Hepatocyte (in vitro differentiated cells): ENCODE results near the gene NOTUM.

Experiments used
- EZH2 ChIP-seq: fragments of 200-600 bp; sonication (generic); IDR thresholded peaks from 2 replicates; pipeline ENCODE4 v1.6.1; 2016; ENCODE audit warnings: antibody characterized with exemption, mild to moderate bottlenecking, borderline replicate concordance
- TF ChIP-seq, protein P1 (sequence below): fragments of 200-600 bp; sonication (generic); IDR thresholded peaks from 2 replicates; pipeline ENCODE4 v1.5.1; 2016; ENCODE audit warnings: antibody characterized with exemption, mild to moderate bottlenecking; ENCODE audit not compliant: poor library complexity

DNA sequence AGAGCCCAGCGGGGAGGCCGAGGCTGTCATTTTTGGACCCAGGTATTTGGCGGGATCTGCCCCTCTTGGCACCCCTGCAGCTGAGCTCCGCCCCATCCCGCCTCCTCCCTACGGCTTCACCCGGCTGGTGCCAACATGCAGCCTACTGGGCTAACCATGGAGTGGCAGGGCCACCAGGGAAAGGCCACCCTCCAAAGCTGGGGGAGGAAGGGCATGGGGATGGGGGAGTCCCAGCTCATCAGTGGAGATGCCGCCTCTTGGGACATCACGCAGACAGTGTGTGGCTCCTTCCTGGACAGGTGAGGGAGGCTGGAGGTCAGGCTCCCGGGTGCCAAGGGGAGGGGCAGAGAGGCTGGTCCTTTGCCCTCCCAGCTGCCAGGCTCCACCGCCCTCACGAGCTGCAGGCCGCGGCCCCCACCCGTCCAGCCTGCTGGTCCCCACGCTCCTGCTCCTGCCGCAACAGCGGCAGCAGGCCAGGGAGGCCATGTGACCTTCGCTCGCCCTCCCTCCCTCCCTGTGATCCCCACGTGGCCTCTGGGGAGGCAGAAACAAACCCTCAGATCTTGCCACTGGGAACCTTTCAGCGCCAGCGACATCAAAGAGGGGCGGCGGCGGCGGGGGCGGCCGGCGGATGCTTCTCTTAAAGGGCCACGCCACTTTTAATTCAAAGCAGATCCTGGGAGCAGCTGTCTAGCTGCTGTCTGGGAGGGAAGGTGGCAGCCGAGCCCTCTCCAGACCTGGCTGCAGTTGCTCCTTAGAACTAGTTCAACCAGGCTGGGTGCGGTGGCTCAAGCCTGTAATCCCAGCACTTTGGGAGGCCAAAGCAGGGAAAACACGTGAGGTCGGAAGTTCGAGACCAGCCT lies 6.8 kb upstream of the NOTUM start:
- TF ChIP-seq, protein P1, sequence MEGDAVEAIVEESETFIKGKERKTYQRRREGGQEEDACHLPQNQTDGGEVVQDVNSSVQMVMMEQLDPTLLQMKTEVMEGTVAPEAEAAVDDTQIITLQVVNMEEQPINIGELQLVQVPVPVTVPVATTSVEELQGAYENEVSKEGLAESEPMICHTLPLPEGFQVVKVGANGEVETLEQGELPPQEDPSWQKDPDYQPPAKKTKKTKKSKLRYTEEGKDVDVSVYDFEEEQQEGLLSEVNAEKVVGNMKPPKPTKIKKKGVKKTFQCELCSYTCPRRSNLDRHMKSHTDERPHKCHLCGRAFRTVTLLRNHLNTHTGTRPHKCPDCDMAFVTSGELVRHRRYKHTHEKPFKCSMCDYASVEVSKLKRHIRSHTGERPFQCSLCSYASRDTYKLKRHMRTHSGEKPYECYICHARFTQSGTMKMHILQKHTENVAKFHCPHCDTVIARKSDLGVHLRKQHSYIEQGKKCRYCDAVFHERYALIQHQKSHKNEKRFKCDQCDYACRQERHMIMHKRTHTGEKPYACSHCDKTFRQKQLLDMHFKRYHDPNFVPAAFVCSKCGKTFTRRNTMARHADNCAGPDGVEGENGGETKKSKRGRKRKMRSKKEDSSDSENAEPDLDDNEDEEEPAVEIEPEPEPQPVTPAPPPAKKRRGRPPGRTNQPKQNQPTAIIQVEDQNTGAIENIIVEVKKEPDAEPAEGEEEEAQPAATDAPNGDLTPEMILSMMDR: no peak
- no peak for TF ChIP-seq EZH2
